Fibroblast of the aortic adventitia (primary cell): Measurements from ENCODE around the gene POC5. TPM values are rescaled to one million over a fixed set of nuclear protein-coding genes. Genes with fewer than 3 reads are reported as not detected.
"Not testable (repeated sequence)": the region's sequence is repeated elsewhere in the genome, so short reads cannot be mapped to it uniquely, and the experiment has no call there.

Source experiments
- DNase-seq: peaks from one replicate; pipeline ENCODE4 v3.0.0-alpha.2; 2010; ENCODE audit warnings: low read depth
- H3K4me3 ChIP-seq: 2 replicates; pipeline ENCODE4 v1.5.1; 2011; ENCODE audit warnings: low read depth, mild to moderate bottlenecking, control low read depth, low read length, moderate library complexity
- CTCF ChIP-seq: IDR thresholded peaks from 2 replicates; pipeline ENCODE4 v1.5.1; 2011; ENCODE audit warnings: mild to moderate bottlenecking, low read length, control low read depth, inconsistent platforms; ENCODE audit not compliant: insufficient read depth
- total RNA-seq: library from RNA; depleted of rRNA; stranded (reverse); fragments of >200 nt; gene quantifications from 2 replicates; pipeline ENCODE4 v1.2.3, GENCODE V29; 2012; ENCODE audit warnings: low replicate concordance

Gene POC5
- total RNA-seq, 1 donor = 14.7 TPM

DNA sequence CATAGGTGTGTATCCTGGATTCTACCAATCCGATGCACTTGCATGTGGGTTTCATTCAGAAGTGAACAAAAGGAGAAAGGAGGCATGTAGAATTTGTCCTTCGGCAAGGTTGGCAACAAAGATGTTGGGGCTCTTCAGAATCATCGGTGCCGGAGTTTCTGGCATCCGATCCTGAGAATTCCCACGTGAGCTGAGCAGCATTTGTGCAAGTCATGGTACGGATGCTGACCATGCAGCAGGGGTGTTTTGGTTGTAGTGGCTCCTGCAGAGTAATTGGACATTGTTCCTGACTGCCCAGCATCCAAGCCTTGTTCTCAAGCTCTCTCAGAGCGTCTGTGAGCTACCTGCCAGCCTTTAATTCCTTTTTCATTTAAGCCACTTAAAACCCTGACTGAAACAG is 19.0 kb upstream of the POC5 start:
- TF ChIP-seq CTCF = no peak
- H3K4me3 ChIP-seq = no peak overlapping the region
- DNase-seq = no peak

DNA sequence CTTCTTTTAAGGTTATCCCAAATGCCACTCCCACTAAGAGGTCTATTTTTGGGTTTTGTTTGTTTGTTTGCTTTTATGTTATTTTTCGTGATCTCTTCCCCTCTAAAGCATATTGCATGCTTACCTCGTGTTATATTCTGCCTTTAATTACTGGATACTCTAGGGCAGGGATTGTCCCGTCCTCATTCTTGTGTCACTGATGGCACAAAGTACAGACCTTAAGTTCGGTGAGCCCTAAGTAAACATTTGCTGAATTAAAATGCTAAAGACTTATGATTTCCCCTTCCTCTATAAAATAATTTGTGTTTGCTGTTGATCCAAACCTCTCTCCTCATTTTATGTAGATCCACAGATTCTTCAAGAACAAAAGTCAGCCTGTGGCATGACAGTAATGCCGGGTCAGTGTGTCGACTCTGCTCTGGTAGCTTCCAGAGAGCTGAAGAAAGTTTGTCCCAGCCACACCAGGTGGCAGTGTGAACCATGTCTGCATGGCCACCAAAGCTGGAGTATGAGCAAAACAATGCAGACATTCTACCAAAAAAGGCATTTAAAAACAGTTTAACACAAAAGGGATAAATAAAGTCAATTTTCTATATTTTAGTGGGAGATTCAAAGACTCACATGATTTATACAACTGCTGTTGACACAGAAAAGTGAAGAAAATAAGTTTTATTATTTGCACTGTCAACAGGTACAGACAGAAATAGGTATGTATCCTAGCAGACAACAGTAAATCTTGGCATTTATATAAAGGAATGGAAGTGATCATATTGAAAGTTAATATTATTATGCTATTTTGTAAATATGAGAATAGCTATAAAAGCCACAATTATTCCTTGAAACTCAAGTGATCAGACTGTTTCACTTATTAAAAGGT is 17.9 kb upstream of the POC5 start:
- peak; percentile 14 for DNase-seq
- TF ChIP-seq CTCF = peak; percentile 34
- H3K4me3 ChIP-seq = no peak overlapping the region

- DNase-seq = no peak
- no peak for TF ChIP-seq CTCF
- no peak overlapping the region for H3K4me3 ChIP-seq
Observed at GRCh38 chr5:75733767-75734166, 16.5 kb upstream of the POC5 start.

- DNase-seq, H3K4me3 ChIP-seq: not testable (repeated sequence)
Observed at GRCh38 chr5:75731515-75731914, 14.3 kb upstream of the POC5 start.

DNA sequence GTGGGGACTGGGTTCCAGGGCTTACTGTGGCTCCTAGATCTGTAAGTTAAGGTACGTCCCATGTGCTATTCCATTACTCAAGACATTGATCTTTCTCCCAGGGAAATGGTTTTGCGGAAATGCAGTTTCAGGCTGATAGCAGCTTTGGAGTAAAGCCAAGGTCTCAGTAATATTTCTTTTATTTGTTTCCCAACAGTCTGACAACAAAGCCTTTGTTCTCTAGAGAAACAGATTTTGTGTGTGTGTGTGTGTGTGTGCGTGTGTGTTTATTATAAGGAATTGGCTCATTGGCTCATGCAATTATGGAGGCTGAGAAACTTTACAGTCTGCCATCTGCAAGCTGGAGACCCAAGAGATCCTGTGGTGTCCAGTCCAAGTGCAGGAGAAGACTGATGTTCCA is 12.1 kb upstream of the POC5 start:
- no peak overlapping the region for H3K4me3 ChIP-seq
- no peak for TF ChIP-seq CTCF
- no peak for DNase-seq

DNA sequence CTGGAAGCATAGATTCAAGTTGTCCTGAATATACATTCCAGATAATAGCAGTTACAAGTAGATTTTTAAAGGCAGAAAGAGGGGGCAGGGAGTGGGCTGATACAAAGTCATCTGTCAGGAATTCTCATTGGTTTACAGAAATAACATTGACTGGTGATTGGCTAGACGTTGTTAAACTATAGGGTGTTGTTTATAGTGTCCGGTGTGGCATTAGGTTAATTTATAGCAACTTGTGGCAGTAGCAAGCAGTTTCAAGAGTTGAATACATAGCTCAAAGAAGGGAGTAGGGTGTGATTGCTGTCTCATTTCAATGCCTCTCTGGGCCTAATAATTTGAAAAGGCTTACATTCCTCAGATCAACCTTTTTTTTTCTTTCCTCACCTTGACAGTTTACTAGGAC is 10.7 kb upstream of the POC5 start:
- DNase-seq = no peak
- no peak for TF ChIP-seq CTCF
- no peak overlapping the region for H3K4me3 ChIP-seq

- DNase-seq, H3K4me3 ChIP-seq: not testable (repeated sequence)
Observed at GRCh38 chr5:75726224-75726623, 9.0 kb upstream of the POC5 start.

GRCh38 chr5:75723378-75723777 is 6.1 kb upstream of the POC5 start:
- DNase-seq = no peak
- no peak overlapping the region for H3K4me3 ChIP-seq
- TF ChIP-seq CTCF = no peak
